Coronary artery (tissue), 2 donors: ENCODE measurements around the gene KCNQ4.

Experiments used
- DNase-seq: peaks from one replicate; pipeline ENCODE4 v3.0.0-alpha.2; 2017; ENCODE audit warnings: low spot score
- H3K27ac ChIP-seq, 2 donors: fragments of 200-600 bp; sonication (generic); one replicate each; pipeline ENCODE4 v1.5.1; 2016 to 2019
- H3K4me3 ChIP-seq: fragments of 200-600 bp; sonication (generic); 2 replicates; pipeline ENCODE4 v1.5.1; 2016; ENCODE audit warnings: mild to moderate bottlenecking, moderate library complexity
- TF ChIP-seq, protein P1 (sequence below): fragments of 200-600 bp; sonication (generic); IDR thresholded peaks from one replicate; pipeline ENCODE4 v1.5.1; 2019; ENCODE audit warnings: antibody characterized with exemption

Gene KCNQ4

DNA sequence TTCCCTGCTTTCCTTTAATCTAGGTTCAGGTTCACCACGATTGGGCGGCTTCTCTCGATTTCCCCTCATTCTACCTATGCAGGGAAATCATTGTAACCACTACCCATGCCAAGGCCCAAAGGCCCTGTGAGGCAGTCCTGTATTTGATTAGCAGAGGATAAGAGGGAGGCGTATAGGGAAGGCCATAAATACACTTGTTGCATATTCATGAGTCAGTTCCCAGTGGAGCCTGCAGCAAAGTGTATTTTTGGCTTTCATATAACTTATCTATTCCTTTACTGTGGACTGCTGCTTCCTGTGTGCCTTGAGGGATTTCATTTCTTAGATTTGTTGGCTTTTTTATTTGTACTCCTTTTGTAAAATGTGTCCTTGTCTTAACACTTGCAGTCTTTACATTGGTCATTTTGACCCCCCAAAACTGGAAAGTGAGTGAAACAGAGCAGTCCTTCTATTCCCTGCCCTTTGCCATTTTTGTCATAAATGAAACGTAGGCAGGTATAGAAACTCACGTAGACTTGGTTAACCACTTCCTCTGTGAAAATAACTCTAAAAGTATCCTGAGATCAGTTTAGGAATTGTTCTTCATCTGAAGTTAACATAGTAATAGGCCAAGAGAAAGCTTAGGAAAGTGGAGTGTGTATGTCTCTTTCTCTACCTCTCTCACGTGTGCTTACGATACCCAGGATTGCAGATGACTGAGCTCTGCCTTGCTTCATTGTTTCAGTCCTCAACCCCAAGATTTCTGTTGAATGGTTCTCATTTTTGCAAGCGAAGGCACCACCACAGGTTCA, 19.6 kb upstream of the KCNQ4 start:
- no peak overlapping the region for H3K4me3 ChIP-seq
- DNase-seq = no peak
- H3K27ac ChIP-seq = no peak overlapping the region
- TF ChIP-seq, protein P1, sequence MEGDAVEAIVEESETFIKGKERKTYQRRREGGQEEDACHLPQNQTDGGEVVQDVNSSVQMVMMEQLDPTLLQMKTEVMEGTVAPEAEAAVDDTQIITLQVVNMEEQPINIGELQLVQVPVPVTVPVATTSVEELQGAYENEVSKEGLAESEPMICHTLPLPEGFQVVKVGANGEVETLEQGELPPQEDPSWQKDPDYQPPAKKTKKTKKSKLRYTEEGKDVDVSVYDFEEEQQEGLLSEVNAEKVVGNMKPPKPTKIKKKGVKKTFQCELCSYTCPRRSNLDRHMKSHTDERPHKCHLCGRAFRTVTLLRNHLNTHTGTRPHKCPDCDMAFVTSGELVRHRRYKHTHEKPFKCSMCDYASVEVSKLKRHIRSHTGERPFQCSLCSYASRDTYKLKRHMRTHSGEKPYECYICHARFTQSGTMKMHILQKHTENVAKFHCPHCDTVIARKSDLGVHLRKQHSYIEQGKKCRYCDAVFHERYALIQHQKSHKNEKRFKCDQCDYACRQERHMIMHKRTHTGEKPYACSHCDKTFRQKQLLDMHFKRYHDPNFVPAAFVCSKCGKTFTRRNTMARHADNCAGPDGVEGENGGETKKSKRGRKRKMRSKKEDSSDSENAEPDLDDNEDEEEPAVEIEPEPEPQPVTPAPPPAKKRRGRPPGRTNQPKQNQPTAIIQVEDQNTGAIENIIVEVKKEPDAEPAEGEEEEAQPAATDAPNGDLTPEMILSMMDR = no peak

DNA sequence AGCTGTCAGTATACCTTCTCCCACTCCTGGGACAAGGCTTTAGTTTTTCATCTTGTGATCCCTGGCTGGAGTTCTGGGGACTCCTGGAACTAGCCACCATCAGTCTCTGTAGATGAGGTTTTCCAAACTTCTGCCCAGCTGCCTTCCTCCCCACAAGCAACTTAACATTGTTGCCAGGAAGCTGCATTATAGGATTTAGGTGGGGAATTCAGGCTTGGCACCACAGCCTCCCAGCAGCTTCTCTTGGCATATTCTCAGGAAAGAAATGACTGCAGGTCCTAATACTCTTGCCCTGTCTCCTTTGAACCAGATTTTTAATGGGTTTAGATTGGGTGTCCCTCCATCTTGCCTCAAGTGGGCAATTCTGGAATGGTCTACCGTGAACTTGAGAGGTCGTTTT, 18.6 kb upstream of the KCNQ4 start:
- Histone ChIP-seq H3K27ac (no peak overlapping the region), H3K4me3 (no peak overlapping the region)
- TF ChIP-seq, protein P1 = no peak
- no peak for DNase-seq

DNA sequence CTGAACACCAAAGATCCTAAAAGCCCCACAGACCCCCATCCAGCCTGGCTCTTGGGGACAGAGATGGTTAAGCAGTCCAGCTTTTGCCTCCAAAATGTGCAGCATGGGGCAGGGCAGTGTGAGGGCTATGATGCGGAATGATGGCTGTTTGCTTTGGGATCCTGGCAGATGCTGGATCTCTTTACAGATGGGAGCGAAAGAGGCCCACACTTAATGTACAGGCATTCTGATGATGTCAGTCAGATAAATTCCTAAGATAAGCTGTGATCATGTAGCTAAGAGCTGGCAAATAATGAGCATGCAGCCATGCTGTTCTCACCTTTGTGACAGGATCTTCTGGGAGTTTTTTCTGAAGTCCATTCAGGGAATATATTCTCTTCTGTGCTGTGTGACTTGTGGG, 17.6 kb upstream of the KCNQ4 start:
- H3K4me3 ChIP-seq = no peak overlapping the region
- H3K27ac ChIP-seq = no peak overlapping the region
- DNase-seq = no peak
- TF ChIP-seq, protein P1 = no peak

DNA sequence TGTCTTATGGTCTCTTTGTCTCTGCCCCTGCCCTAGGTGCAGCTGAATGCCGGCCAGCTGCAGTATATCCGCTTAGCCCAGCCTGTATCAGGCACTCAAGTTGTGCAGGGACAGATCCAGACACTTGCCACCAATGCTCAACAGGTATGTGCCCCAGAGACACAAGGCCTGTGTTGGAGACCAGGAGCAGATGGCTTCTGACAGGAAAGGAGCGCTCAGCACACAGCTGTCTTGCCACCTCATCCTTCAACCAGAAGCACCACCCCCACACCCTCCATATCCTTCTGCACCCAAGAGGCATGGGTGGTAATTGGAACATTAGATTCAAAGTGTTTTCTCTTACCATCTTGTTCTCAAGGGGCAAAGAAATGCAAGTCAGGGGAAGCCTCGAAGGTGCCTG, 17.0 kb upstream of the KCNQ4 start:
- Histone ChIP-seq H3K27ac (no peak overlapping the region), H3K4me3 (no peak overlapping the region)
- TF ChIP-seq, protein P1 = no peak
- no peak for DNase-seq

DNA sequence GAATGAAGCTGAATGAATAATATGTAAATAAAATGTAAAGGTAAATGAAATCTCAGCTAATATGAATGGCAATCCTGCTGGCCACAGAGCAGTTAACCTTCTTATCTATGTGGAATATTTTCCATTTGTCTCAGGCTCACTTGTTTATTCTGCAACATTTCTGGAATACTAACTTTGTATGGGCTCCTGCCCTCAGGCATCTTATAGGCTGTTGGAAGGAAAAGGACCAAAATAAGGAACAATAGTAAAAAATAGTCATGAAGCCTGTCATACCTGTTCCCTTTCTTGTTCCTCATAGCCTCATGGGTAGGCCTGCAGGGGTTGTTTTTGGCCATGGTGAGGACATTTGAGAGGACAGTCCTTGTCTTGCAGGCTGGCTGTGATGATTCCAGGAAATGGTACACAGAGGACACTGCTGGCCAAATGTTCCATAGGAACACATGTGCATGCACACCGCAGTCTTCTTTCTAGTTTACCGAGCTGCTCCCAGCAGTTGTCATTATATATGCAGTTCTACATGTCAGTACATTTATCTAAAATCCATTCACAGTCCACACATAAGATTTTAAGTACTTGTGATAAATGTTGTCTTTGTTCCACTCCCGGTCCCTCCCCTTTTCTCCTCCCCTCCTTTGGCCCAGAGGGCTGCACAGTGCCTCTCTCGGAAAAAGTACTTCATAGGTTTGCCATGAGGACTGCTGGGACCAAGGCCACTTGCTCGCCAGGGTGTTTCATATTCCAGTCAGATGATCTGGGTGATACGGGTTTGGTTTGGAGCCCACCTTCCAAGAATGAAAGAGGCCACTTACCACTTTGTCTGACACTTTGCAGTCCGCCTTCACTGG, 15.2 kb upstream of the KCNQ4 start:
- Histone ChIP-seq H3K4me3 (no peak overlapping the region), H3K27ac (no peak overlapping the region)
- no peak for DNase-seq
- TF ChIP-seq, protein P1 = no peak

DNA sequence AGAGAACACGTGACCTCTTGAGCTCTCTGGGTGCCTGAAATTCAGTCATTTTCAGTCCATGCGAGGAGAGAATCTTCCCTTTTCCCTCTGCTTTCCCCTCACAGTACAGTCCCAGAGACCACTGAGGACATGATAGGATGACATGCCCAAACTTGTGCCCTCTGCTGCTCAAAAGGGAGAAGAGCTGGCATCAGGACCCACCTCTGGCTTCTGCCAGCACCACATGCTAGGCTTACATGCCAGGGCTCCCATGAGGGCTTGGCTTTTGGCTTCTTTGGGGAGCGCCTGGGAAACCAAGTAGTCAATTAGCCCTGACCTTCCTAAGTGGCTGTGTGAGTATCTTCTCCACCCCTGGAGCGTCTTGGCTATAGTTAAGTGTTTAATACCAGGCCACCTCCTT, 13.8 kb upstream of the KCNQ4 start:
- TF ChIP-seq, protein P1 = no peak
- peak; percentile 68 for DNase-seq
- Histone ChIP-seq H3K4me3 (no peak overlapping the region), H3K27ac (no peak overlapping the region)
